Right forelimb (tissue), 1 donor: ENCODE results near the gene TBC1D22A.

Experiments used
- DNase-seq: peaks from one replicate; pipeline ENCODE4 v3.0.0-alpha.2; 2018

Gene TBC1D22A

DNA sequence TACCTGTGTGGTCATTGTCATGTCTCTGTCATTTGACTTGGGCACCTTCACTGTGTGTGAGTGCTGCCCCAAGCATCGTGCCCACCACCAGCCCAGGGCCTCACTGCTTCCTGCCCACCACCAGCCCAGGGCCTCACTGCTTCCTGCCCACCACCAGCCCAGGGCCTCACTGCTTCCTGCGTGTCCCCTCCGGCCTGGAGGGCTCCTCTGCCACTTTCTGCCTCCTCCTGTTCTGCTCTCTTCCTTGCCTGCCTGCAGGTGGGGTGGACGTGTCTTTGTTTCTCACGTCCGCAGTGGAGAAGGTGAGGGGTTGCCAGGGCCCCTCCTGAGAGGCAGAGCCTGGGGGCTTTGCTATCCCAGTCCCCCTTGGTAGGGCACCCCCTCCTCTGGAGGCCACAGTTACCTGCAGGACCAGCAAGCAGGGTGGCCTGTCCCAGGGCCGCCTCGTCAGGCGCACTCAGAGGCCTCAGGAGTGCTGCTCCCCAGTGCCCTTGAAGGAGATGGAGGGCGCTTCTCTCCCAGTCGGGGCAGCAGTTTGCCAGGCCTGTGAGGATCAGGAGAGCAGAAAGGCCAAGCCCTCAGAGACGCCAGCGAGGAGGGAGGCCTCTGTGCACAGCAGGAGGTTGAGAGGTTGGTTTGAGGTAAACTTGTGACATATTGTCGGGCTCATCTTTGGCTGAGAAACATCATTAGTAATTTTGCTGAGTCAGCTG is 290.7 kb downstream of the TBC1D22A start:
- DNase-seq: no peak

- DNase-seq: no peak
Observed at GRCh38 chr22:47053726-47054141, 291.3 kb downstream of the TBC1D22A start.

- DNase-seq: no peak
Observed at GRCh38 chr22:47054231-47055072, 292.0 kb downstream of the TBC1D22A start.

DNA sequence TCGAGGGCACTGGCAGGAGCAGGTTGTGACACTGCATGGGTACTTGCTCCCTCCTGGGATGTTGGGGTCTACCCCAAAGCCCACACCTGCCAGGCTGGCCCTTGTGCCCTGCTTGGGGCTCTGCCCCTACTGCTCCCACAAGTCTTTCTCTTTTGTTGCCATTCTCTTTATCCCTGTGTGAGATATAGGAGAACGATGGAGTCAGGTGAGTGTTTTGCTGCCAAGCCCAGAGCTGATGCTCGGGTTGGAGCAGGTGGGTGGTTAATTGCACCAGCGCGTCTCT is 292.6 kb downstream of the TBC1D22A start:
- DNase-seq: no peak

- DNase-seq: no peak
Observed at GRCh38 chr22:47055461-47055860, 293.0 kb downstream of the TBC1D22A start.

GRCh38 chr22:47055921-47056320 is 293.5 kb downstream of the TBC1D22A start:
- no peak for DNase-seq

GRCh38 chr22:47056361-47056760 is 293.9 kb downstream of the TBC1D22A start:
- DNase-seq: no peak

DNA sequence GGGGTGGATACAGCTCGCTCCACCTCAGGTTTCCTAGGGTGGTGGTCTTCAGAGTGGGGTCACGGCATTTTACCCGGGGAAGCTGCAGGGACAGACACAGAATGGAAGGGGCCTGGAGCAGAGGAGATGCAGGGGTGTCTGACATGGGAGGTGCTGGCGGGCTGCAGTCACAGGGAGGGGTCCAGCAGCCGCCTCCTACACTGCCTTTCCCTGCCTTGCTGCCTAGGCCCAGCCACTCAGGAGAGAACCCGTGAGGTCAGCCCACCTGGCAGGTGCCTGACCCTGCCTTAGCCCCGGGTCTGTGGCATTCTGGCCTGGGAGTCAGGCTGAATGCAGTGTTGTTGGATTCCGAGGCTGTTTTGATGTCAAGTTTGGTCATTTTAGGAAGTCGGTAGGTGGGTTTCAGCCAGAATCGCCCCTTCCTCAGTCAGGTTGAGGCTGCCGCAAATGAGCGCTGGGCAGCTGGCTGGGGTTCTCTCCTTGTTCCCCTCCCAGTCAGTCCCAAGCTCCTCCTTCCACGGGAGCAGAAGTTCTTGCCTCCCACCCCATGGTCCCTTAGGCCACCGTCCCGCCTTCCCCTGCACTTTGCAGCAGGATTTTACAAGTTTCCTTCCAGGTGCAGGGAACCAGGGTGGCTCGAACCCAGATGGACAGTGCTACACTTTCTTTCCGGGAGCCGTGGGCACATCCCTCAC is 294.5 kb downstream of the TBC1D22A start:
- peak; percentile 21 for DNase-seq

GRCh38 chr22:47057916-47058585 is 295.6 kb downstream of the TBC1D22A start:
- DNase-seq: peak; percentile 35

DNA sequence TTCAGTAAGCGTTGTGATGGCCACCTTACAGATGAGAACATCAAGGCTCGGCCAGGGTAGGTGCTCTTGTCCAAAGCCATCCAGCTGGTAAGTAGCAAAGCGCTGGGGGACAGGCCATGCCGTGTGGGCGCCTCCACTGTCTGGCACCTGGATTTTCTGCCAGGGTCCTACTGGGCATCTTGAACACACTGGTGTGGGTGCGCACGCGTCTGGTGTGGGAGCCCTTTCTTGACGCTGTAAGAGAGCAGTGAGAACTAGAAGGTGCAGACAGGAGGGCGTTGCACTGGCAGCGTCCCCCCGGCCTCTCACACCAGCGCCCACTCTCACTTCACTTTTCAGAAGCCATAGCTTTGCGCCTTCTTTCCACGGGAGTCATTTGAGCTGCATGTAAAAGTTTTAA is 296.6 kb downstream of the TBC1D22A start:
- DNase-seq: peak; percentile 32

- peak; percentile 43 for DNase-seq
Observed at GRCh38 chr22:47059701-47060161, 297.3 kb downstream of the TBC1D22A start.

GRCh38 chr22:47060718-47061117 is 298.3 kb downstream of the TBC1D22A start:
- DNase-seq: peak; percentile 3

DNA sequence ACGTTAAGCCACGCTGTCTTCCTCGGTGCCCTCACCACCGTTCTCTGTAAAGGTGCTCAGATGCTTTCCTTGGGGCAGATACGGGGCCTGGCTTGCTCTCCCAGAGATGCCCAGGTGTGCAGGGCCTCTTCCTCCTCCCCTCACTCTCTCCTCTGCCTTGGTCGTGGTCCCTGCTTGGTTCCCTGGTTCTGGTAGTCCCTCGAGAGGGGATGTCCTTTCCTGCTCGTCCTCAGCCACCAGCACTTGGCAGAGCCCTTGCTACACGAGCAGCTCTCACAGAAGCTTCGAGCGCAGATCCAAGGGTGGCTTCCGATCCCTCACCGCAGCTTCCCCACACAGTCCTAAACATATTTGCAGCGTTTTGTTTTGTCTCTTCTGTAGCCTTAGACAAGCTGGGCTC is 298.8 kb downstream of the TBC1D22A start:
- DNase-seq: peak; percentile 20

- DNase-seq: peak; percentile 12
Observed at GRCh38 chr22:47062126-47062525, 299.7 kb downstream of the TBC1D22A start.

GRCh38 chr22:47063071-47063509 is 300.6 kb downstream of the TBC1D22A start:
- DNase-seq: no peak

DNA sequence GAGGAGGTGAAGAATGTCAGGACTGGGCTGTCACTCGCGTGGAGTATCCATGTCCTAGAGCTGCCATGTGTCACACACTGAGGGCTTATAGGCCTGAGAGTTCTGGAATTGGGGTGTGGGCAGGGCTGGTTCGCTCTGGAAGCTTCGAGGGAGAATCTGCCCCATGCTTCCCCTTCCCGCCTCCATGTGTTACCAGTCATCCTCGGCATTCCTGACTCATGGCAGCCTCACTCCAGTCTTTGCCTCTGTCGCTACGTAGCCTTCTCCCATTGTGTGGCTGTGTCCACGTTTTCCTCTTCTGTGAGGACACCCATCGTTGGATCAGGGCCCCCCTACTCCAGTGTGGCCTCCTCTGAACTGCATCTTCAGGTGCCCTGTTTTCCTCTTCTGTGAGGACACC is 301.2 kb downstream of the TBC1D22A start:
- DNase-seq: peak; percentile 36

- peak; percentile 43 for DNase-seq
Observed at GRCh38 chr22:47064016-47064415, 301.6 kb downstream of the TBC1D22A start.

DNA sequence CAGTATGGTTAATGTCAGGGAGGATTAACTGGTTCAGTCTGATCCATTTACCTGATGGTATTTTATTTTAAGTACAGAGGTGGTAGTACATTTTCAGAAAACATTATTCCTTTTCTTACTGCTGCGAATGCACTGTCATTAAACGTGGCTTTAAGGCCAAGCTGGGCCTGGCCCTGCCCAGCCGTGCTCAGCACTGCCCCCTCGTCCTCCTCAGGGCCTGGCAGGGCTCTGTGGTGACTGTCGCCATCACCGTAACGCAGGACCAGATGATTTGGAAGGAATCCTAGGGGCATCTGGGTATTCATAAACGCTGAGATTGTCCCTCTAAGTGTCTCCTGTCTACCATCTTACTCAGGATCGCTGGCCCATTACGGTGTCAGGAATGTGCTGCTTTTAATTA is 302.0 kb downstream of the TBC1D22A start:
- DNase-seq: peak; percentile 23

DNA sequence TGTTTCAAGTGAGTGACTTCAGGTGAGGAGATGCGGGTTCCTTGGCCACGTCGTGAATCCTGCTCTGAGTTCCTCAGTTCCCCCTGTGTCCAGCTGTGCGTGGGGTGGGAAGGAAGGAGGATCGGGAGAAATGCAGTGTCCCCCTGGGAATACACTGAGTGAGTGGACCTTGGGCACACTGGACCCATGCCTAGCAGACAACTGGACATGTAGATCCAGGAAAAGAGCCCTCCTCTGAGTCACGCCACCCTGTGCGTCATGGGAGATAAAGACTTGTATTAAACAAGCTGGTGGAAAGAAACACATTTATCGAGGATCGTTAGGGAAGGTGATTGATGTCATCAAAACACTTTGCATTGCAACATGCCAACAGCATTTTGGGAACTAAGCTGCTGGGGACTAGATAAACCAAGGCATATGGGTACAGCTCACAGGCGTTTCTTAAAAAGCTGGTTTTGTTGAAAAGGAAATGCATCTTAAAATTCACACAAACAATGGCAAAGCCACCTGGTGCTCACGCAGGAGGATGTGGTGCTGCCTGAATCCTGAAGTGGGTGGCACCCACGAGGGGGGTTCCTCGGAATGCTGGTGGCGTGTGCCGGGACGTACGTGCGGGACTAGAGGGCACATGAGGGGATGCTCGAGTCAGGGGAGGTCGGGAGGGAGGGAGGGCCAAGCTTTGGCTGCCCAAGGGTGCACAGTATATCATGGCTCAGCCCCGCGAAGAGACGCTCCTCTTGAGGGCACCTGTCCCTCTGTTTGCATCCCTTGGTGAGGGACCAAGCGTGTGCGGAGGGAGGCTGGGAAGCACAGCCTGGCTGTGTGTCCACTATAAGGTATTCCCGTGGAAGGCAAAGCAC is 303.5 kb downstream of the TBC1D22A start:
- peak; percentile 36 for DNase-seq

- peak; percentile 16 for DNase-seq
Observed at GRCh38 chr22:47066616-47066905, 304.1 kb downstream of the TBC1D22A start.

GRCh38 chr22:47067321-47067890 is 305.0 kb downstream of the TBC1D22A start:
- peak; percentile 13 for DNase-seq
